HEK293T (cell line): ENCODE results near the gene PDE1A.

ENCODE experiments used
- ARNT ChIP-seq: fragments of 450-650 bp; IDR thresholded peaks from 2 replicates; pipeline ENCODE4 v1.6.1; 2017; ENCODE audit warnings: mild to moderate bottlenecking
- CTBP1 ChIP-seq: fragments of 450-650 bp; IDR thresholded peaks from 2 replicates; pipeline ENCODE4 v1.6.1; 2016; ENCODE audit warnings: borderline replicate concordance
- FOXA1 ChIP-seq: fragments of 450-650 bp; IDR thresholded peaks from 2 replicates; pipeline ENCODE4 v1.6.1; 2016; ENCODE audit warnings: mild to moderate bottlenecking
- FOXK2 ChIP-seq: fragments of 450-650 bp; IDR thresholded peaks from 2 replicates; pipeline ENCODE4 v1.6.1; 2016; ENCODE audit warnings: mild to moderate bottlenecking
- FOXM1 ChIP-seq: fragments of 450-650 bp; IDR thresholded peaks from 2 replicates; pipeline ENCODE4 v1.6.1; 2017; ENCODE audit warnings: mild to moderate bottlenecking, borderline replicate concordance
- L3MBTL2 ChIP-seq: fragments of 450-650 bp; conservative IDR thresholded peaks from 2 replicates; pipeline ENCODE4 v1.6.1; 2016; ENCODE audit warnings: mild to moderate bottlenecking
- LEF1 ChIP-seq: fragments of 450-650 bp; IDR thresholded peaks from 2 replicates; pipeline ENCODE4 v1.6.1; 2017; ENCODE audit warnings: mild to moderate bottlenecking, borderline replicate concordance
- SP1 ChIP-seq: fragments of 450-650 bp; IDR thresholded peaks from 2 replicates; pipeline ENCODE4 v1.6.1; 2017
- SUZ12 ChIP-seq: fragments of 450-650 bp; IDR thresholded peaks from 2 replicates; pipeline ENCODE4 v1.6.1; 2016; ENCODE audit warnings: mild to moderate bottlenecking
- TARDBP ChIP-seq: fragments of 450-650 bp; IDR thresholded peaks from 2 replicates; pipeline ENCODE4 v1.6.1; 2016
- ZNF384 ChIP-seq: fragments of 450-650 bp; IDR thresholded peaks from 2 replicates; pipeline ENCODE4 v1.6.1; 2016
- TF ChIP-seq, protein P1 (sequence below): fragments of 450-650 bp; IDR thresholded peaks from 2 replicates; pipeline ENCODE4 v1.6.1; 2016

DNA sequence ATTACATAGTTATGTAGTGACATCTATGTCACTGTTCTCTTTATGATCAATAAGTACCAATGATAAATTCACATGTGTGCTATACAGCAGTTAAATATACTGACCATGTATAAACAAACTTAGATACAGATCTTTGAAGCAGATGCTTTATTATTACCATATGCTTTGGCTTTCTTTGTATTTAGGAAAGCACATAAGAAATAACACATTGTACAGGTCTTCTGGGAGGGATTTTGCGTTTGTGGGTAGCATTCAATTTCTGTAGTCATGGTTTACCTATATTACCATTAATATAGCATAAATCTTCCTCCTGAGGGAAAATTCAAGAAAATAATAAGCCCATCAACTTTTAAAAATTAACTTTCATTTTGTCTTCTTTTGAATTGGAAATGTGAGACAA is 1.6 kb upstream of the PDE1A start:
- no peak for TF ChIP-seq FOXK2
- TF ChIP-seq LEF1: no peak
- no peak for TF ChIP-seq L3MBTL2
- no peak for TF ChIP-seq FOXA1
- TF ChIP-seq ARNT: no peak
- no peak for TF ChIP-seq CTBP1
- TF ChIP-seq SP1: no peak
- no peak for TF ChIP-seq ZNF384
- TF ChIP-seq SUZ12: no peak
- TF ChIP-seq, protein P1, sequence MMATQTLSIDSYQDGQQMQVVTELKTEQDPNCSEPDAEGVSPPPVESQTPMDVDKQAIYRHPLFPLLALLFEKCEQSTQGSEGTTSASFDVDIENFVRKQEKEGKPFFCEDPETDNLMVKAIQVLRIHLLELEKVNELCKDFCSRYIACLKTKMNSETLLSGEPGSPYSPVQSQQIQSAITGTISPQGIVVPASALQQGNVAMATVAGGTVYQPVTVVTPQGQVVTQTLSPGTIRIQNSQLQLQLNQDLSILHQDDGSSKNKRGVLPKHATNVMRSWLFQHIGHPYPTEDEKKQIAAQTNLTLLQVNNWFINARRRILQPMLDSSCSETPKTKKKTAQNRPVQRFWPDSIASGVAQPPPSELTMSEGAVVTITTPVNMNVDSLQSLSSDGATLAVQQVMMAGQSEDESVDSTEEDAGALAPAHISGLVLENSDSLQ: no peak
- no peak for TF ChIP-seq TARDBP
- TF ChIP-seq FOXM1: no peak
